MCF 10A (cell line): ENCODE data around the gene NEK4. TPM values are rescaled to one million over a fixed set of nuclear protein-coding genes. Genes with fewer than 3 reads are reported as not detected.

Experiments
- BruUV-seq: library from RNA; stranded (reverse); fragments of 400-500 nt; replicated peaks from 2 replicates; lab custom pipeline; 2021; lab: Mats Ljungman, UMichigan
- CTCF ChIA-PET: fragments of 300-600 bp; sonication (Branson Sonifier 250); formaldehyde crosslinking; extraction: SDS; loops from one replicate; lab custom pipeline; 2021; ENCODE audit warnings: antibody characterized with exemption, inconsistent platforms; lab: Yijun Ruan, JAX
- POLR2A ChIA-PET: fragments of 300-600, 350-650 bp; sonication (Branson Sonifier 250); formaldehyde crosslinking; extraction: SDS; loops from one replicate; lab custom pipeline; 2020; ENCODE audit warnings: antibody characterized with exemption, inconsistent platforms; lab: Yijun Ruan, JAX
- DNase-seq: peaks from one replicate; pipeline ENCODE4 v3.0.0-alpha.2; 2018; ENCODE audit not compliant: unreplicated experiment
- H3K27ac Mint-ChIP-seq: one replicate; pipeline ENCODE4 v1.8.0; 2022; ENCODE audit warnings: mild to moderate bottlenecking, low read depth, mixed read lengths; ENCODE audit not compliant: unreplicated experiment
- H3K27me3 Mint-ChIP-seq: one replicate; pipeline ENCODE4 v1.8.0; 2022; ENCODE audit warnings: mixed read lengths; ENCODE audit not compliant: insufficient read depth, unreplicated experiment
- H3K36me3 Mint-ChIP-seq: one replicate; pipeline ENCODE4 v1.8.0; 2022; ENCODE audit warnings: mild to moderate bottlenecking, moderate library complexity, mixed read lengths; ENCODE audit not compliant: insufficient read depth, unreplicated experiment
- H3K4me1 Mint-ChIP-seq: one replicate; pipeline ENCODE4 v1.8.0; 2022; ENCODE audit warnings: mixed read lengths; ENCODE audit not compliant: insufficient read depth, unreplicated experiment
- H3K4me3 Mint-ChIP-seq: one replicate; pipeline ENCODE4 v1.8.0; 2022; ENCODE audit warnings: mild to moderate bottlenecking, moderate library complexity, mixed read lengths; ENCODE audit not compliant: unreplicated experiment
- H3K9me3 Mint-ChIP-seq: one replicate; pipeline ENCODE4 v1.8.0; 2022; ENCODE audit warnings: mixed read lengths; ENCODE audit not compliant: unreplicated experiment
- CTCF ChIP-seq: fragments of 200-600 bp; IDR thresholded peaks from one replicate; pipeline ENCODE4 v1.8.0; 2022; ENCODE audit warnings: antibody characterized with exemption, mild to moderate bottlenecking; ENCODE audit not compliant: unreplicated experiment
- intact Hi-C: fragments of 100-400 bp; cut with micrococcal nuclease; formaldehyde crosslinking; loops from 2 replicates; pipeline ENCODE4 v1.14.1; 2022
- total RNA-seq: library from RNA; stranded (reverse); gene quantifications from 2 replicates; pipeline ENCODE4 v1.2.3, GENCODE V29; 2022

NEK4 gene
- total RNA-seq, 1 experiment from 2014 or later: 24.6 TPM

GRCh38 chr3:52696830-52697631 is 73.7 kb downstream of the NEK4 start:
- TF ChIP-seq CTCF: no peak
- H3K4me1 Mint-ChIP-seq: peaks cover 5% of the 10 kb centered on the region
- H3K9me3 Mint-ChIP-seq: no peaks in the 10 kb centered on the region
- no TSS peak for BruUV-seq
- no peak overlapping the region for H3K4me3 Mint-ChIP-seq
- H3K36me3 Mint-ChIP-seq: peaks cover 60% of the 10 kb centered on the region
- intact Hi-C loops: no loop called here
- POLR2A ChIA-PET: interaction anchor here (0.7 to 6.5 kb wide), 4 partner anchors 9 to 239 kb away, joined by 3 to 75 read pairs (median 18); partner anchors contain the start of genes GLT8D1, GNL3, PBRM1 and SPCS1
- no peak for DNase-seq
- H3K27me3 Mint-ChIP-seq: no peaks in the 10 kb centered on the region
- CTCF ChIA-PET: no interaction called here
- H3K27ac Mint-ChIP-seq: no peak overlapping the region

DNA sequence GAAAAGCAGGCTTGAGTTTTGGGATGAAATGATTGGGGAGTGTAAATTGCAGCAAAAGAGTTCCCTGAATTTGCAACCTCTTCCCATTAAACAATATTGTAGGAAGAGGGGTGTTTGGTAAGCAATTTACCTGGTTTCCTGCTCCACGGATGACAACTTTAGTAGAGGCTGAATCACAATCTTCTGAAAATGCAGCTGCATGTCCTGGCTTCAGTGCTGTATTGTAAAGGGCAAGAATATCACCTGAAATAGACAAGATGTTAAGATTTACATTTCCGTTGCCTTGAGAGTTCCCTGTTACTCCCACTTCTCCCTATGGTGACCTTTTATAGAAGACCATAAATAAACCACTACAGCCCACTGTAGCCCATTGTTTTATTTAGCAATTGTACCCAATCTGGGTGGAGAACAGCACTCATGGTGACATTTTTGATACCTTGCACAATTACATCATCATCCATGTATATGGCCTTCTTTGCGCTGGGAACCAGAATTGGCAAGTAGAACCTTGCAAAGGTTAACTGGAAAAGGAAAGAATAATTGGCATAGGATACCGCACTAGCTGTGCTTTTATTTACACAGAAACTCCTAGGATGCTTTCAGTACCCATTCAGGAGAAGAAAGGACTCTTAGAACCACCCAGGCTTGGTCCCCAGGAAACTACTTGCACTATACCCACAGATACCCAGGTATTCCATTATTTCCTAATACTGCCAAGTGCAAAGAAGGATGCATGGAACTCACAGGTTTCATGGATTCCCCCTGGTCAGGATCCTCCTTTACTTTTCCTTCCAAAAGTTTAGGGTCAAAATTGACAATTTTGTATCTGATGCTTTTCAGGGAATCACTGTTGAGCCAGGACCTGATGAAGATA is 74.7 kb downstream of the NEK4 start:
- Mint-ChIP-seq H3K27me3 (no peaks in the 10 kb centered on the region), H3K36me3 (peaks cover 70% of the 10 kb centered on the region), H3K27ac (no peak overlapping the region), H3K4me3 (no peak overlapping the region), H3K4me1 (peaks cover 5% of the 10 kb centered on the region), H3K9me3 (no peaks in the 10 kb centered on the region)
- CTCF ChIA-PET: no interaction called here
- intact Hi-C loops: no loop called here
- DNase-seq: no peak
- POLR2A ChIA-PET: interaction anchor here (0.6 to 6.5 kb wide), 4 partner anchors 10 to 238 kb away, joined by 3 to 75 read pairs (median 18); partner anchors contain the start of genes GLT8D1, GNL3, PBRM1 and SPCS1
- no TSS peak for BruUV-seq
- TF ChIP-seq CTCF: no peak

DNA sequence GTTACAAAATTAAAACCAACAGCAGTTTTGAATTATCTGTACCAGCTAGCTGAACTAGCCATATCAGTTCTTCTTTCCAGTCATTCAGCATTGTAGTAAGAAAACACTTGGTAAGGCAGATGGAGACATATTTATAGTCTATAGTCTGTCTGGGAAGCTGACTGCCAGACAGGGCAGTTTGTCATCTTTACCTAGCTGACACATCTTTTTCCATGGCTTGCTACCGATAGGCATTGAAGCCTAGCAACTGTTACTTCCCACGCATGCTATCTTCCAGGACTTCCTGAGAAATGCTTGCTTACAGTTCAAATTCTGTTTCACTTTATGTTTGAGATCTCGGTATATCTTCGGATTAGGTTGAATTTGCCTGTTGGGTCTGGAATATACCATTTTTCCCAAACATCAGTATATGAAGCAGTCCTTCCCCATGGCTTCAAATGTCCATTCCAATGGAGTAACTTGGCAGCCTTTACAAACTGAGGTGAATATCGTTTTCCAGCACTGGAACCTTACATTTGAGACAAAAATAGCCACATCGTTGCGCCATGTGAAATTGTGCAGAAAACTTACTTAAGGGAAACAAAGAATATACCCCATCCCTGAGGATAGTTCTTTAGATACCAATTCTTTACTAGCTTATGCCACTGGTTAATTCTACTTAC is 76.1 kb downstream of the NEK4 start:
- Mint-ChIP-seq H3K27ac (no peak overlapping the region), H3K4me3 (no peak overlapping the region), H3K9me3 (no peaks in the 10 kb centered on the region), H3K4me1 (peaks cover 5% of the 10 kb centered on the region), H3K27me3 (no peaks in the 10 kb centered on the region), H3K36me3 (peaks cover 84% of the 10 kb centered on the region)
- no peak for TF ChIP-seq CTCF
- intact Hi-C loops: no loop called here
- BruUV-seq: TSS peak; percentile 62
- POLR2A ChIA-PET: interaction anchor here (3.9 to 6.5 kb wide), 2 partner anchors 8 to 12 kb away, joined by 34 to 75 read pairs; partner anchors contain the start of genes GLT8D1, GNL3, PBRM1 and SPCS1
- CTCF ChIA-PET: interaction anchor here (1.0 kb wide), 1 partner anchor 47 kb away, joined by 3 read pairs; no protein-coding TSS in a partner anchor
- no peak for DNase-seq
